ENCODE data around the gene KHK.
A peak's percentile ranks its signal among the peaks of the same experiment; 100 is the strongest.

The KHK gene

GRCh38 chr2:27125104-27125503 is 38.5 kb downstream of the KHK start:
- peaks cover 9% of the 10 kb centered on the region for H3K4me1 ChIP-seq (ENCODE audit: control insufficient read depth, insufficient read depth, low read length, poor library complexity, severe bottlenecking)
- H3K27ac ChIP-seq (ENCODE audit: insufficient read depth, low read length, poor library complexity, severe bottlenecking), result no peak overlapping the region
- H3K9me3 ChIP-seq (ENCODE audit: control insufficient read depth, low read length), result no peaks in the 10 kb centered on the region
- no peak overlapping the region for H3K4me3 ChIP-seq (ENCODE audit: insufficient read depth, low read depth, low read length, poor library complexity, severe bottlenecking)
- DNase-seq, result no peak
- peaks cover under 1% of the 10 kb centered on the region for H3K27me3 ChIP-seq (replicated peaks; ENCODE audit: control insufficient read depth, insufficient read depth, low read length, poor library complexity, severe bottlenecking)
- H3K36me3 ChIP-seq (ENCODE audit: control insufficient read depth, insufficient read depth, low read length), result peaks cover 11% of the 10 kb centered on the region

DNA sequence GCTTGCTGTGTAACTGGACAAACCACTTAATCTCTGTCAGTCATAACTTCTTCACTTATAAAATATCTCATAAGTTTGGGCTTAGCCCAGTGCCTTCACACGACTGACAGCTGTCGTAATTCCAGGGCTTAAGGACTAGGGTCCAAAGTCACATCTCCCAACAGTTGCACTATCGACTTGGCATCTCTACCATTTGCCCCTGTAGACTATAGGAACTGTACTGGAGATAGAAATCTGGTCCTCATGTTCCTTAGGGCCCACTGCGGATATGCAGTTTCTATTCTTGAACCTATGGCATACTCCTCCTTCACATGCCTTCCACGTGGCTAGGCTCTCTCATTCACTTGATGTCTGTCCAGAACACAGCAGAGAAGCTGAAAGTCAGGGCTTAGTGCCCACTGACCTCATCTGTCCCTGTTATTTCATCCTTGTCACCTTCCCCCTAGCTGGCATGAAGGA is 39.7 kb downstream of the KHK start:
- Histone ChIP-seq H3K4me3 (ENCODE audit: insufficient read depth, low read depth, low read length, poor library complexity, severe bottlenecking) (no peak overlapping the region), H3K27me3 (replicated peaks; ENCODE audit: control insufficient read depth, insufficient read depth, low read length, poor library complexity, severe bottlenecking) (no peaks in the 10 kb centered on the region), H3K4me1 (ENCODE audit: control insufficient read depth, insufficient read depth, low read length, poor library complexity, severe bottlenecking) (peaks cover 9% of the 10 kb centered on the region), H3K9me3 (ENCODE audit: control insufficient read depth, low read length) (no peaks in the 10 kb centered on the region), H3K27ac (ENCODE audit: insufficient read depth, low read length, poor library complexity, severe bottlenecking) (no peak overlapping the region), H3K36me3 (ENCODE audit: control insufficient read depth, insufficient read depth, low read length) (peaks cover 19% of the 10 kb centered on the region)
- no peak for DNase-seq

GRCh38 chr2:27127883-27128667 is 41.5 kb downstream of the KHK start:
- Histone ChIP-seq H3K4me3 (ENCODE audit: insufficient read depth, low read depth, low read length, poor library complexity, severe bottlenecking) (no peak overlapping the region), H3K9me3 (ENCODE audit: control insufficient read depth, low read length) (no peaks in the 10 kb centered on the region), H3K27ac (ENCODE audit: insufficient read depth, low read length, poor library complexity, severe bottlenecking) (no peak overlapping the region), H3K27me3 (replicated peaks; ENCODE audit: control insufficient read depth, insufficient read depth, low read length, poor library complexity, severe bottlenecking) (no peaks in the 10 kb centered on the region), H3K4me1 (ENCODE audit: control insufficient read depth, insufficient read depth, low read length, poor library complexity, severe bottlenecking) (peaks cover 10% of the 10 kb centered on the region), H3K36me3 (ENCODE audit: control insufficient read depth, insufficient read depth, low read length) (peaks cover 27% of the 10 kb centered on the region)
- no peak for DNase-seq

GRCh38 chr2:27128668-27129571 is 42.3 kb downstream of the KHK start:
- Histone ChIP-seq H3K36me3 (ENCODE audit: control insufficient read depth, insufficient read depth, low read length) (peaks cover 27% of the 10 kb centered on the region), H3K27ac (ENCODE audit: insufficient read depth, low read length, poor library complexity, severe bottlenecking) (no peak overlapping the region)

GRCh38 chr2:27130396-27130795 is 43.8 kb downstream of the KHK start:
- Histone ChIP-seq H3K4me1 (ENCODE audit: control insufficient read depth, insufficient read depth, low read length, poor library complexity, severe bottlenecking) (peaks cover 13% of the 10 kb centered on the region), H3K27ac (ENCODE audit: insufficient read depth, low read length, poor library complexity, severe bottlenecking) (no peak overlapping the region), H3K36me3 (ENCODE audit: control insufficient read depth, insufficient read depth, low read length) (peaks cover 27% of the 10 kb centered on the region), H3K4me3 (ENCODE audit: insufficient read depth, low read depth, low read length, poor library complexity, severe bottlenecking) (no peak overlapping the region), H3K27me3 (replicated peaks; ENCODE audit: control insufficient read depth, insufficient read depth, low read length, poor library complexity, severe bottlenecking) (no peaks in the 10 kb centered on the region), H3K9me3 (ENCODE audit: control insufficient read depth, low read length) (no peaks in the 10 kb centered on the region)
- DNase-seq, result no peak

More at GRCh38 chr2:27128668-27129571, 42.3 kb downstream of the KHK start:
- Histone ChIP-seq H3K4me3 (ENCODE audit: insufficient read depth, low read depth, low read length, poor library complexity, severe bottlenecking) (no peak overlapping the region), H3K4me1 (ENCODE audit: control insufficient read depth, insufficient read depth, low read length, poor library complexity, severe bottlenecking) (peaks cover 14% of the 10 kb centered on the region), H3K9me3 (ENCODE audit: control insufficient read depth, low read length) (no peaks in the 10 kb centered on the region), H3K27me3 (replicated peaks; ENCODE audit: control insufficient read depth, insufficient read depth, low read length, poor library complexity, severe bottlenecking) (no peaks in the 10 kb centered on the region)
- DNase-seq, result no peak

DNA sequence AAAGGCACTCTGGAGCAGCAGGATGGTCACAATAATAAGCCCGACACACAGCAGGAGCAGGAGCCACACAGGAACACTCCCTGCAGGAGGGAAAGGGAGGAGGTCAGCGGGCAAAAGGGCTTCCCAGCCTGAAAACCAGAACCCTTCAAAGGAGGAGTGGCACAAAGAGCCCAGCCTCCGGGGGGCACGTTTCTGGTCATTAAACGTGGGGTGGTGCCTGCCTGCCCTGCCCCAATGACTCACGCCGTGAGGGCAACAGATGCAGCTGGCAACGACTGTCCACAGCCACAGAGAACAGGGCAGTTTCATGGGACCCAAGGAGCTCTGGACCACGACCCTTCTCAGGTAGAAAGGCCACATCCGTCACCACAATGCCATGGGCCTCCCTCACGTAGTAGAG is 44.9 kb downstream of the KHK start:
- H3K27ac ChIP-seq (ENCODE audit: insufficient read depth, low read length, poor library complexity, severe bottlenecking), result no peak overlapping the region
- no peaks in the 10 kb centered on the region for H3K27me3 ChIP-seq (replicated peaks; ENCODE audit: control insufficient read depth, insufficient read depth, low read length, poor library complexity, severe bottlenecking)
- no peak for DNase-seq
- no peak overlapping the region for H3K4me3 ChIP-seq (ENCODE audit: insufficient read depth, low read depth, low read length, poor library complexity, severe bottlenecking)
- H3K9me3 ChIP-seq (ENCODE audit: control insufficient read depth, low read length), result no peaks in the 10 kb centered on the region
- peaks cover 27% of the 10 kb centered on the region for H3K36me3 ChIP-seq (ENCODE audit: control insufficient read depth, insufficient read depth, low read length)
- peaks cover 13% of the 10 kb centered on the region for H3K4me1 ChIP-seq (ENCODE audit: control insufficient read depth, insufficient read depth, low read length, poor library complexity, severe bottlenecking)

GRCh38 chr2:27133195-27133875 is 46.8 kb downstream of the KHK start:
- H3K9me3 ChIP-seq (ENCODE audit: control insufficient read depth, low read length), result no peaks in the 10 kb centered on the region
- no peak for DNase-seq
- peaks cover 27% of the 10 kb centered on the region for H3K36me3 ChIP-seq (ENCODE audit: control insufficient read depth, insufficient read depth, low read length)
- H3K27ac ChIP-seq (ENCODE audit: insufficient read depth, low read length, poor library complexity, severe bottlenecking), result peak overlapping the region; percentile 95
- no peaks in the 10 kb centered on the region for H3K27me3 ChIP-seq (replicated peaks; ENCODE audit: control insufficient read depth, insufficient read depth, low read length, poor library complexity, severe bottlenecking)
- H3K4me1 ChIP-seq (ENCODE audit: control insufficient read depth, insufficient read depth, low read length, poor library complexity, severe bottlenecking), result peaks cover 13% of the 10 kb centered on the region
- peak overlapping the region; percentile 99 for H3K4me3 ChIP-seq (ENCODE audit: insufficient read depth, low read depth, low read length, poor library complexity, severe bottlenecking)

- Histone ChIP-seq H3K27ac (ENCODE audit: insufficient read depth, low read length, poor library complexity, severe bottlenecking) (peak within 1 kb of the TSS; percentile 95), H3K9me3 (ENCODE audit: control insufficient read depth, low read length) (no peaks in the 10 kb centered on the region), H3K4me3 (ENCODE audit: insufficient read depth, low read depth, low read length, poor library complexity, severe bottlenecking) (peak within 1 kb of the TSS; percentile 99), H3K36me3 (ENCODE audit: control insufficient read depth, insufficient read depth, low read length) (peaks cover 25% of the 10 kb centered on the region), H3K27me3 (replicated peaks; ENCODE audit: control insufficient read depth, insufficient read depth, low read length, poor library complexity, severe bottlenecking) (no peaks in the 10 kb centered on the region), H3K4me1 (ENCODE audit: control insufficient read depth, insufficient read depth, low read length, poor library complexity, severe bottlenecking) (peaks cover 13% of the 10 kb centered on the region)
- peak; percentile 95 to 96 (median 96) for DNase-seq
Observed at GRCh38 chr2:27133905-27134780, 47.6 kb downstream of the KHK start, which contains the start of gene PREB. PREB (minus strand) TSS chr2:27134636; CDS start chr2:27134421, 215 bp downstream.
